Lower lobe of right lung (tissue), 2 donors: ENCODE data around the gene PIP5K1B. TPM values are rescaled to one million over a fixed set of nuclear protein-coding genes. Genes with fewer than 3 reads are reported as not detected.

Experiments used
- ATAC-seq, 2 donors: fragments of 200-7000 bp; cut with Tn5 transposase; one replicate each; pipeline ENCODE4 v1.9.1; 2020 to 2022; ENCODE audit warnings: mild to moderate bottlenecking in 2 of 2, moderate library complexity in 2 of 2
- DNase-seq: peaks from one replicate; pipeline ENCODE4 v3.0.0-alpha.2; 2020
- H3K27ac ChIP-seq: fragments of 200-600 bp; one replicate; pipeline ENCODE4 v1.8.0; 2022
- H3K27me3 ChIP-seq: fragments of 200-600 bp; one replicate; pipeline ENCODE4 v1.8.0; 2022; ENCODE audit warnings: low read depth
- H3K36me3 ChIP-seq: fragments of 200-600 bp; one replicate; pipeline ENCODE4 v1.8.0; 2022; ENCODE audit warnings: mild to moderate bottlenecking
- H3K4me1 ChIP-seq: fragments of 200-600 bp; one replicate; pipeline ENCODE4 v1.8.0; 2022
- H3K4me3 ChIP-seq: fragments of 200-600 bp; one replicate; pipeline ENCODE4 v1.8.0; 2022; ENCODE audit warnings: mild to moderate bottlenecking
- H3K9me3 ChIP-seq: fragments of 200-600 bp; one replicate; pipeline ENCODE4 v1.8.0; 2022
- CTCF ChIP-seq: fragments of 200-600 bp; IDR thresholded peaks from one replicate; pipeline ENCODE4 v1.8.0; 2022; ENCODE audit warnings: antibody characterized with exemption, mild to moderate bottlenecking
- intact Hi-C: fragments of 100-400 bp; cut with DNase I; formaldehyde crosslinking; loops from one replicate; pipeline ENCODE4 v1.11.0; 2022
- total RNA-seq: library from RNA; stranded (reverse); fragmentation: NEBNext Ultra II Directional; extraction: Animal tissue kit (Norgen Biotek cat#: 25700); gene quantifications from one replicate; pipeline ENCODE4 v1.2.1, GENCODE V29; 2021
- donor health status: DM: no; HTN: yes; CAD: no; lungs with severe emphysema.

Gene PIP5K1B
- total RNA-seq, 1 donor from 2014 or later, result 35.9 TPM

DNA sequence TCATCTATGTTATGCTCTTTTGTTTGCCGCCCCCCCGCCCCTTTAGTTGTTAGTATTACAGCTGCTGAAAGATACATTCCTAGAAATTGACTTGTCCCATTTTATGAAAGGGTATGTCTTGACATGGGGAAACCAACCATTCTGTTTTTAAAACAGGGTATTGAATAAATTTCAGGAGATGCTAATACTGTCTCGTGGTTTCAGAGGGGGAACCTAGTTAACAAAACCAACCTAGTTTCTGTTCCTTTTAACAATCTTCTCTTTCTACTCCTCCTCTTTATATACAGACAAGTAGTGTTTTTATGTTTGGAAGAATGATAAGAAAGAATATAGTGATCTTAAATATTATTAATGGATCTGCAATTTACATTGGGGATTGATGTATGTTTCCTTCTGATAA lies 3.5 kb downstream of the PIP5K1B start:
- no peak for DNase-seq
- no peak for TF ChIP-seq CTCF
- Histone ChIP-seq H3K4me1 (peaks cover 60% of the 10 kb centered on the region), H3K36me3 (no peaks in the 10 kb centered on the region), H3K4me3 (no peak overlapping the region), H3K27me3 (peaks cover 4% of the 10 kb centered on the region), H3K27ac (no peak overlapping the region), H3K9me3 (no peaks in the 10 kb centered on the region)
- intact Hi-C loops, result no loop called here
- ATAC-seq, result no peak

GRCh38 chr9:68709291-68710110 lies 4.5 kb downstream of the PIP5K1B start:
- Histone ChIP-seq H3K4me1 (peaks cover 62% of the 10 kb centered on the region), H3K4me3 (no peak overlapping the region)

GRCh38 chr9:68710111-68710471 lies 5.1 kb downstream of the PIP5K1B start:
- Histone ChIP-seq H3K27me3 (peaks cover 4% of the 10 kb centered on the region), H3K36me3 (no peaks in the 10 kb centered on the region), H3K4me3 (no peak overlapping the region), H3K27ac (no peak overlapping the region), H3K9me3 (no peaks in the 10 kb centered on the region), H3K4me1 (peaks cover 59% of the 10 kb centered on the region)
- intact Hi-C loops, result no loop called here
- ATAC-seq, result no peak
- no peak for DNase-seq
- no peak for TF ChIP-seq CTCF

More at GRCh38 chr9:68709291-68710110, 4.5 kb downstream of the PIP5K1B start:
- no peaks in the 10 kb centered on the region for H3K36me3 ChIP-seq
- no peak for TF ChIP-seq CTCF
- no peak overlapping the region for H3K27ac ChIP-seq
- H3K9me3 ChIP-seq, result no peaks in the 10 kb centered on the region
- intact Hi-C loops, result no loop called here
- H3K27me3 ChIP-seq, result peaks cover 4% of the 10 kb centered on the region
- DNase-seq (no peak), ATAC-seq (no peak)

- no peak overlapping the region for H3K4me3 ChIP-seq
- H3K4me1 ChIP-seq, result peaks cover 52% of the 10 kb centered on the region
- H3K36me3 ChIP-seq, result no peaks in the 10 kb centered on the region
- H3K9me3 ChIP-seq, result no peaks in the 10 kb centered on the region
- intact Hi-C loops, result no loop called here
- no peak for DNase-seq
- H3K27me3 ChIP-seq, result peaks cover 4% of the 10 kb centered on the region
- ATAC-seq, result no peak
- no peak overlapping the region for H3K27ac ChIP-seq
- no peak for TF ChIP-seq CTCF
Observed at GRCh38 chr9:68711281-68711680, 6.2 kb downstream of the PIP5K1B start.

DNA sequence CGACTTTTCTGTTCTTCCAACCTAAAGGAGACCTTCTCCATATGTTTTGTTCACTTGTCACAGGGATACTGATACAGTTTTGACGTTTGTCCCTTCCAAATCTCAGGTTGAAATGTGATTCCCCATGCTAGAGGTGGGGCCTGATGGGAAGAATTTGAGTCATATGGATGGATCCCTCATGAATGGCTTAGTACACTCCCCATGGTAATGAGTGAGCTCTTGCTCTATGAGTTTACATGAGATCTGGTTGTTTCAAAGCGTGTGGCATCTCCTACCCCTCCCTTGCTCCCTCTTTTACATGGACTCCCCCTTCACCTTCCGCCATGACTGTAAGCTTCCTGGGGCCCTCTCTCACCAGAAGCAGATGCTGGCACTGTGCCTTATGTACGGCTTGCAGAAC lies 6.9 kb downstream of the PIP5K1B start:
- ATAC-seq (no peak), DNase-seq (no peak)
- no peaks in the 10 kb centered on the region for H3K9me3 ChIP-seq
- TF ChIP-seq CTCF, result no peak
- no peaks in the 10 kb centered on the region for H3K36me3 ChIP-seq
- intact Hi-C loops, result no loop called here
- H3K27me3 ChIP-seq, result peaks cover 4% of the 10 kb centered on the region
- H3K4me1 ChIP-seq, result peaks cover 46% of the 10 kb centered on the region
- H3K4me3 ChIP-seq, result no peak overlapping the region
- H3K27ac ChIP-seq, result no peak overlapping the region
